Right hindlimb (tissue), 1 donor: ENCODE results near the gene COX11.

Source experiments
- DNase-seq: peaks from one replicate; pipeline ENCODE4 v3.0.0-alpha.2; 2018

Gene COX11

DNA sequence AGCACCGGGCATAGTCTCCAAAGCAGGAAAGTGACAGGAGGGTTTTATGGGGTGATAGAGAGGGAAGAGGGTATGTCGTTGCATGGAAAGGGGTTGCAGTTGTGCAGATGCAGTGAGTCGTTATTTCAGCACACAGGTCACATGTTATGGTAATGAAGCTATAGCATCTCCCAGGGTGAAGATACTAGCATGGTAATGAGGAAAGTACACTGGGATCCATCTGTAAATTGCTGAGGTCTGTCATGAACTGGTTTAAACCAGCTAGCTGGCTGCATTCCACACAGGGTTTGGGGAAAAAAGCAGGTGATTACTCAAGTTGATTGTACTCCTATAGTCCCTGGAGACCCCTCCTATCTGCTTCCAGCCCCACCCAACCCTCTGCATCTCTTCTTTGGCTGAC is 11.7 kb downstream of the COX11 start:
- DNase-seq: no peak

DNA sequence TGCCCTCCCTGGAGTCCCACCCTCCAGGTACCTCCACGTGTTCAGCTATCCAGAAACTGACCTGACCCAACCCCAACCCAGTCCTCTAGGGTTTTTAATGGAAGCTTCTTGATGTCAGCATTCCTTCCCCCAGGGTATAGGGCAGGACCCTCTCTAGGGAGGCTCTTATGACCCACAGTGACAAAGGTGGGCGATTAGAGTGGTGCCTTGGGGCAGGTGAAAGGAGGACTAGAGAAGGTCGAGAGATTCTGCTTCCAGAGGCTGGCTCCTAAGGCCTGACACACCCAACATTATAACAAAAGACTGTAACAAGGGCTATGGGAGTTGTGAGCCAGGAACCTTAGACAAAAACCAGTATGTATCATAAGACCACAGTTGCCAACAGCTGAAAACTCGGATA is 17.2 kb downstream of the COX11 start:
- DNase-seq: no peak

DNA sequence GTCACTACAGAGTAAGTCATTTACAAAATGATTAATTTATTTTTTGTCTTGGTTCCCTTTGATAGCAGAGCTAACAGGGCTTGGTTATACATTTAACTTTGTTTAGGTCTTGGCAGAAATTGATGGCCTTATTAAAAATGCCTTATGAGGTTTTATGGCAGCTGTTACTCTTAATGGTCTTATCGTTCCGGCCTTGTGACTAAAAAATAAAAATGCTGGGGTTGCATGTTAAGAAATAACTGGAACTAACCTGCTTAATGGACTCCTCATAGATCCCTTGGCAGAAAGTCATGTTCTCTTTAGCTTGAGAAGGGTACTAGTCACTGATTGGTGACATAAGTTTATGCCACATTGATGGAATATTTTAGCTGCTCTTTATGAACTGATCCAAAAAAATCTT is 18.3 kb downstream of the COX11 start:
- DNase-seq: no peak

DNA sequence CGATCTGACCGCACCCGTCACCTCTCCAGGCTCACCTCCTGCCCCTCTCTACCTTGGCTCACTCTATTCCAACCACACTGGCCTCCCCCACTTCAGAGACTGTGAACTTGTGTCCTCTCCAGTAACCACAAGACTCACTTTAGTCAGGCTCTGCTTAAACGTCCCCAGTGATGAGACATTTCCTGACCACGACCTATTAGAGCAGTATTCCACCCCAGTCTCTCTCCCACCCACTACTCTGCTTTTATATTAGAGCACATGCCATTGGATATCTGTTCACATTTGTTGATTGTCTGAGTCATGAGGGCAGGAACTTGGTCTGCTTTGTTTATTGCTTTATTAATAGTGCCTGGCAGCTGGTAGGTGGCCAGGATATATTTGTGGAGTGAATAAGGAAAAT is 20.1 kb downstream of the COX11 start:
- DNase-seq: no peak

DNA sequence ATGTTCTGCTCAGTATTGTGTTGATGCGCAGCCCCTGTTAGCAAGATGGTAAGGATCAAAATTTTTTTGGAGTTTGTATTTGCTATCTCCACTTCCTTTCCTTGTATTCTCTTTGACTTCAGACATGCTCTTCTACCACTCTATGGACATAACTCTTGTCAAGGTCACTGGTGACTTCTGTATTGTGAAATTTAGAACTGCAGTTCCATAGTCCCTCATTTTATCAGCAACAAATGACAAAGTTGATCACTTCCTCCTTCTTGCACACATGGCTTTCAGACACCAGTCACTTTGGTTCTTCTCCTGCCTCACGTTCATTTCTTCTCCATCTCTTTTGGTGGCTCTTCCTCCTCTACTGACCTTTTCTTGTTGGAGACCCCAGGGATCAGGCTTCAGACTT is 21.1 kb downstream of the COX11 start:
- no peak for DNase-seq

DNA sequence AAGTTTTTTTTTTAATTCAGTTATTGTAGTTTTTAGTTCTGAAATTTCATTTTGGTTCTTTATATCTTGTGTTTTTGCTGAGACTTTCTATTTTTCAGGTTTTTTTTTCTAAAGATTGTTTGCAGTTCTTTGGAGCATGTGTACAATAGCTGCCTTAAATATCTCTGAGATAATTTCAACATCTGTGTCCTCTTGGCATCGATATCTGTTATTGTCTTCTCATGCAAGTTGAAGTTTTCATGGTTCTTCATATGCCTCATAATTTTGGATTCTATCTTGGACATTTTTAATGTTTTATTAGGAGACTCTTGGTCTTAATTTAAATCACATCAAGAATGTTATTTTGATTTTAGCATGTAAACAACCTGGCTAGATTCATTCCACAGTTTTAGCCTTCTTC is 22.8 kb downstream of the COX11 start:
- no peak for DNase-seq

DNA sequence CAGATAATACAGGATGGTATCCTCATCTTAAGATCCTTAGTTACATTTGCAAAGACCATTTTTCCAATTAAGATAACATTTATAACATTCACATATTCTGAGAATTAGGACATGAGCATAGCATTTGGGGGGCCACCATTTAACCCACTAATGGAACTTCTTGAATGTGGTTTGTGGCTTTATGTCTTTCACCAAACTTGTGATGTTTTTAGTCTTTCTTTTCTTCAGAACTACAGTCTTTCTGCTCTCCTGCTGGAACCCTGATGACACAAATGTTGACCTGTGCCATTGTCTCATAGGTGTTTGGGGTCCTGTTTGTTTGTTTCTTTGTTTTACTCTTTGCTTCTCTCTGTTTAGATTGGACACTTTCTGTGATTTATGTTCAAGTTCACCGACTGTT is 23.2 kb downstream of the COX11 start:
- no peak for DNase-seq

DNA sequence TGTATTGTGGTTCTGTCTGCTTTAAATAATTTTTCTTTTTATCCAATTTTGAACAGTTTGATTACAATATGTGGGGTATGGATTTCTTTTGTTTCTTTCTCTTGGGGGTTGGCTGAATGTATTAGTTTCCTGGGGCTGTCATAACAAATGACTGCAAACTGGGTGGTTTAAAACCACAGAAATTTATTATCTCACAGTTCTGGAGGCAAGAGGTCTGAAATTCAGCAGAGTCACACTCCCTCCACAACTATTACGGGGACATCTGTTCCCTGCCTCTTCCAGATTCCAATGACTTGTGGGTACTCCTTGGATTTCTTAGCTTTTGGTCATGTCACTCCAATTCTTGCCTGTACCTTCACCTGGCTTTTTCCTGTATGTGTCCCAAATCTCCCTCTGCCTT is 23.7 kb downstream of the COX11 start:
- DNase-seq: no peak

DNA sequence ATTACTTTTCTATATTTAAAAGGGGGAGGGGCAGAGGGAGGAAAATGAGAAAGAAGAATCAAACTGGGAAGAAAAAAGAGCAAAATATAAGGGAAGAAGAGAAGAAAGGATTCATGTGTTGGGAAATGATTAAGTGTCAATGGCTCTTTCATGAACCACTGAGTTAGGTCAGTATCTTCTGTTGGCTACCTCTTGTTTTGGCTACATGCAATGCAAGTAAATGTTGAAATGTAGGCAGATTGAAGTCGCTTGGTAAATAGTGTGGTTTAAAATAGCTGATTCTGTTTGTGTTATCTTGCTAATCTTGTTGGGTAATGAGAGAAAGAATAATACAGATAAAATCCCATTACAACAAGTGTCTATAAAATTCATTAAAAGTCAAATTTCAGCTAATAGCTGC is 27.2 kb downstream of the COX11 start:
- DNase-seq: no peak

DNA sequence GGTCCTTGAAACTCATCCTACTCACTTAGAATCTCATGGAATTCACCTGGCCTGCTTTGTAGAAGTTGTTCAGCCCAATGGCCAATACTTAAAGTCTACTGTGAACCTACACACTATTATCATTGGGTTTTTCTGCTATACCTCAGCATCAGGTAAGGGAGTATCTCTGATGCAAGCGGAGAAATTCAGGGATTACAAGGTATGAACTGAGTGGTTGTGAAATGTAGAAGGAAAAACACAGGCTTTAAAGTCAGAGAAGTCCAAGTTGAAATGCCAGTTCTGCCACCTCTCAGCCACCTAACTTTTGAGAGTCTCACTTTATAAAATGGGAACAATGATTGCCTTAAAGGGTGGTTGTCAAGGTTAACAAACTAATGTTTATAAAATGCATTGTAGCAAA is 31.0 kb downstream of the COX11 start:
- no peak for DNase-seq

DNA sequence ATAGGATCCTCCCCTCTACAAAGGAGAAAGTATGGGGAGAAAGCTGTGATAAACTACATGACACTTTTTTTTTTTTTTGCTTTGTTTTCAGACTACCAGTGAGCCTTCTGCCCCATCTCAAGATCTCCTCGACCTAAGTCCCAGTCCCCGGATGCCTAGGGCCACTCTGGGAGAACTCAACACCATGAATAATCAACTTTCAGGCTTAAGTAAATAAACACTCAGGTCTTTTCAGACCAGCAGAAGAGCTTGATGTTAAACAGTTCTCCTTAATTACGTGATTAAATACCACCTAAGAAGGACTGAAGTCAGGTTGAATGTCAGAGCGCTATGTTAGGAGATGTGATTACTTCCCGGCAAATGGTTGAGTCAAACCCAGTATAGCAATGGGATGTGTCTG is 31.4 kb downstream of the COX11 start:
- DNase-seq: no peak

DNA sequence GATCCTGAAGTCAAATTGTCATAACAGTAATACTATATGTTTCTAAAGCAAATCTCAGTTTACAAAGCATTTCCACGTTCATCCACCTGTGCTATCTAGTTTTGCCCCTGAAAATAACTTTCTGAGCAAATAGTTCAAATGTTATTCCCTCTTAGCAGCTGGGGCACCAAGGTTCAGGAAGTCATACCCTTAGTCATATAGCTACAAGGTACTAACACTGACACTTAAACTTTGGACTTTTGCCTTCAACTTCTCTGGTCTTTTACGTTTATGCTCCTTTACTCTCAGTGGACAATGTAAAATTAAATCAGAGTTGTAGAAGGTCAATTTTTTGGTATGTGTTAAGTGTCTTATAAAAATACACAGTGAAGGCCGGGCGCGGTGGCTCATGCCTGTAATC is 33.0 kb downstream of the COX11 start:
- DNase-seq: no peak

DNA sequence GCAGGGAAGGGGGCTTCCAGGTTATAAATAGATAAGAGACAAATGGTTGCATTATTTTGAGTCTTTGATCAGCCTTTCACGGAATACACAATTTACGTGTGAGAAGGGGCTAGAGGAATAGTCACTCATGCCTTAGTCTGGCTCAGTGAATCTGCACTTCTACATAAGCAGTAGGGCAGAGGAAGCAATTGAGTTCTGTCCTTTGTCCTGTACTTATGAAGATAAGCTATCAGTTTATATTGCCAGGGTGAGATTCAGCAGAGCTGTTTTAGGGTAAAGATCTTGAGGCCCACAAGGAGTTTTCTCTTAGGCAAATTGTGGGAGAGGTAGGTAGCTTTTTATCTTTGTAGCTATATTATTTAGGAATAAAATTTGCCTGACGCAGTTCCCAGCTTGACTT is 34.5 kb downstream of the COX11 start:
- no peak for DNase-seq

DNA sequence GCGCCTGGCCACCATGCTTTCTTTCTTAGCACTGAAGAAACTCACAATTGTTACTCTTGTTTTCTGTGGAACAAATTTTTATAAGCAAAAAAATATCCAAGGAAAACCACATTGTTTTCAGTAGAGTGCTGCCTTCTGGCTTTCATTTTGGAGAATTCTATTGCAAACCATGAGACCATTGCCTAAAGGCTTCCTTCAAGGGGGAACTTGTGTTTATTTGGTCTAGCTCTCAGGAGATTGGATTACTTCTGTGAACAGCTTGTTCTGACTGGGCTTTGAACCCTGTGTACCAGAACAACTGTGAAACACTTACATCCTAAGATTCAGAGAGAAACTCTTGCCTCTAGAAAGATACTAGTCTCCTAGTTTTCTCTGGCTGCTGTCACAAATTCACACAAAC is 35.7 kb downstream of the COX11 start:
- no peak for DNase-seq

DNA sequence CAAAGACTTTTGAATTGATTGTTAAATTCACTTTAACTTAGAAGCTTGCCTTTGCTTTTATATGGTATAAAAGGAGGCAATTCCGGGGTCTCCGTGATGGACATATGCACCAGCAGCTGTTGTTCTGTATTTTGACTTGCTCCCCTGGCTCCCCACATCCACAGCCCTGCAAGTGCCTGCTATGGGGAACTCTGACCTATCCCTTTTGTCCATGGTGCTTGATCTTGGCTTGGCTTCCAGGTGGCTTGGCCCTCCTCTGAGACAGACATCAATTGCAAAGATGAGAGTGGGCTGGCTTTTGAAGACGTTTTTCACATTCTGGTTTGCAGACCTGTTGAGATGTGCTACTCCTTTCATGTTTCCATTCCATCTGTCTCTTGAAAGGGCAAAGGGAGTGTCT is 40.9 kb downstream of the COX11 start:
- no peak for DNase-seq

DNA sequence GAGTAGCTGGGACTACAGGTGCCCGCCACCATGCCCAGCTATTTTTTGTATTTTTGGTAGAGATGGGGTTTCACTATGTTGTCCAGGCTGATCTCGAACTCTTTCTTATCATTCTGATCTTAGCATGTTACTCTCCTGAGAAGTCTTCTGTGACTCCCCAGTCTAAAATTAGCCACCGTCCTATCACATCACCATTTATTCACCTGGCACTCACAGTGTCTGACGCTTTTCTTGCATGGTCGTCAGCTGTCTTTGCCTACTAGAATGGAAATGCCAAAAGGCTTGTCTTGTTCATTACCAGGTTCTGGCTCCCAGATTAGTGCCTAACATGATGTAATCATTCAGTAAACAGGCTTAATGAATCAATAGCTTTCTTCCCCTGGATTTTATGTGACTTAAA is 44.0 kb downstream of the COX11 start:
- no peak for DNase-seq

DNA sequence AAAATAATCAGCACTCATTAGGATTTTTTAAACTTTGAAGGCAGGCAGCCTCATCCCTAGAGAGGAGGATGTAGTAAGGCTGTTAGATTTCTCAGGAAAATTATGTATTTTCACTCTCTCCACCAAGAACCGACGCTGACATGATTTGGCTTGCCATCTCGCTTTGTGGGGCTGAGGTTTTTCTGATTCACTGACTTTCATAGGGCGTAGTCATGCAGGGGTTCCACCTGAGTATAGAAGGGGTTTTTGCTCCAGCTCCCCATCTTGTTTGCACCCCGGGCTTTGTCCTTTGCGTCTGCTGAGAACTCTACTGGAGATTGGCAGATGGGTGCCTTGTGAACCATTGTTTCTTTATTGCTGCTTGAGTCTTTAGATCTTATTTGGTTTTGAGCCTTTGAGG is 47.6 kb downstream of the COX11 start:
- DNase-seq: no peak

DNA sequence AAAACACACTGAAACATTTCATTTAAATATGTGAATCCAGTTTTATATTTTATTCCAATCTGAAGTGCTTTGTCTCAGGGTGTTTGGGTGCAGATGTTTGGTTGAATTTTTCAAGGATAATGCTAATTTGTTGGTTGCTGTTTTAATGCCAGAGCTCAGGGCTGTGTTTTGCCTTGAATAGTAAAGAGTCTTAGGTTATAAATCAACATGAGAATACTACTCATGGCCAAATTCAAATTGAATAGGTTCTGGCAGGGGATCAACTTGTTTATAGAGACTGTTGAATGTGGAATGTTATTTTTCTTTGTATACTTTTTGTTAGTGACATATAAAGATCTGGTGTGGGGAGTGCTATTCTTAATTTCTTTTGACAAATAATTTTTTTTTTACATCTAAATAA is 49.0 kb downstream of the COX11 start:
- no peak for DNase-seq

DNA sequence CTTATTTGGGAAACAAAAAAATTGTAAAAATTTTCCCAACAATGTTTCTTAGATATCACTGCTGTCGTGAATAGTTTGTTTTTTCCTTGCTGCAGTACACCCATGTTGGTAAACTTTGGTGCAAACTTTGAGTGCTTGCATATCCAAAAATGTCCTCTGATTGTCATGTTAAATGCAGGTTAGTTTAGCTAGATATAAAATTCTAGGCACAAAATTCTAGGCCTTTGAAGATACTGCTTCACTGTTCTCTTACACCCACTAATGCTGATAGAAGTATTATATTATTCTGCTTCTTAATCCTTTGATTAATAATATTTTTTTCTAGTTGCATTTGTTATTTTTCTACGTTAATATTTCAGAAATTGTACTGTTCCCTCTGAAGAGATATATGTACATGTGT is 51.7 kb downstream of the COX11 start:
- DNase-seq: no peak
